Measurements from ENCODE around the gene B3GALNT2. TPM values are rescaled to one million over a fixed set of nuclear protein-coding genes. Genes with fewer than 3 reads are reported as not detected.

B3GALNT2 gene
- total and polyA plus RNA-seq, 2 of the 4 experiments (the other 2 are of a cell fraction): 11.0 to 32.8 TPM

DNA sequence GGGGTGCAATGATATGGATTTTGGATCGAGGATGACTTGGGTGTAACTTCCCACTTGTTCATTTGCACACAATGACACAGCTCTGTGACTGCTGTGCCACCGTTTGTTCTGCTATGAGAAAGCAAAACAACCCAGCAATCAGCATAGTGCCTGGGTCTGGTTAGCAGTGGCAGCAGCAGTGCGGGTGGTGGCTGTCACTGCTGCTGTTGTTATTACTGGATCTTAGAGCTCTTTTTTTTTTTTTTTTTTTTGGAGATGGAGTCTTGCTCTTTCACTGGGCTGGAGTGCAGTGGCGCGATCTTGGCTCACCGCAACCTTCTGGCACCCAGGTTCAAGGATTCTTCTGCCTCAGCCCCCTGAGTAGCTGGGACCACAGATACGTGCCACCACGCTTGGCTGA, 80.2 kb downstream of the B3GALNT2 start:
- H2BK20ac ChIP-seq (ENCODE audit: low read depth, low read length): no peak overlapping the region
- H3K23ac ChIP-seq (ENCODE audit: low read depth, low read length): no peak overlapping the region
- no peaks in the 10 kb centered on the region for H3K9me3 ChIP-seq (ENCODE audit: control insufficient read depth, insufficient read depth, low read length)
- no peaks in the 10 kb centered on the region for H3K36me3 ChIP-seq (ENCODE audit: control insufficient read depth, insufficient read depth, low read length)
- ChIA-PET POLR2A (ENCODE audit: unreplicated experiment) (no interaction called here), CTCF (no interaction called here)
- no peak overlapping the region for H3K18ac ChIP-seq (ENCODE audit: low read depth, low read length)
- H2BK120ac ChIP-seq (ENCODE audit: low read depth, low read length): no peak overlapping the region
- ATAC-seq (ENCODE audit: low read depth) (no peak), DNase-seq (no peak)
- no peak overlapping the region for H3K14ac ChIP-seq (replicated peaks; ENCODE audit: low read depth, low read length)
- intact Hi-C loops (cut with micrococcal nuclease): no loop called here
- no peak overlapping the region for H3K4me2 ChIP-seq (ENCODE audit: low read depth, low read length)
- H2BK5ac ChIP-seq (ENCODE audit: low read depth, low read length, poor library complexity, severe bottlenecking): no peak overlapping the region
- no peak overlapping the region for H2AFZ ChIP-seq (replicated peaks; ENCODE audit: low read length, poor library complexity)
- H2AK9ac ChIP-seq (replicated peaks; ENCODE audit: low read depth, low read length, poor library complexity): no peak overlapping the region
- peaks cover 10% of the 10 kb centered on the region; the same call in 1 of the 2 replicates for H3K9me1 ChIP-seq (ENCODE audit: insufficient read depth, low read length)
- WGBS, 2 experiments (ENCODE audit: extremely low coverage in 2 of 2, insufficient read length in 1 of 2): 67% methylated on average over 1 of the region's 8 CpGs; no CpG with 5 or more reads in 1 of the 2 experiments
- H4K91ac ChIP-seq (ENCODE audit: insufficient read depth, low read depth, low read length): no peak overlapping the region
- no peak overlapping the region for H2AK5ac ChIP-seq (ENCODE audit: low read depth, low read length)
- H4K5ac ChIP-seq (ENCODE audit: low read depth, low read length): no peak overlapping the region
- no peaks in the 10 kb centered on the region for H3K4me1 ChIP-seq (ENCODE audit: control insufficient read depth, insufficient read depth, low read length)
- no peak overlapping the region for H2BK15ac ChIP-seq (ENCODE audit: low read depth, low read length)
- peaks cover 8% of the 10 kb centered on the region; the same call in 1 of the 2 replicates for H4K20me1 ChIP-seq (ENCODE audit: insufficient read depth, low read length)
- TF ChIP-seq SMC3 (IDR thresholded peaks at IDR 0.05; ENCODE audit: low read depth, low read length) (no peak), RAD21 (IDR thresholded peaks at IDR 0.05; ENCODE audit: low read length) (no peak), BHLHE40 (IDR thresholded peaks at IDR 0.05; ENCODE audit: low read depth, low read length) (no peak), MAFK (IDR thresholded peaks at IDR 0.05; ENCODE audit: low read depth, low read length) (no peak), RFX5 (IDR thresholded peaks at IDR 0.05; ENCODE audit: low read depth, low read length) (no peak), RCOR1 (IDR thresholded peaks at IDR 0.05; ENCODE audit: insufficient replicate concordance, low read length) (no peak), MAZ (IDR thresholded peaks at IDR 0.05; ENCODE audit: borderline replicate concordance, low read depth, low read length) (no peak), POLR2A (IDR thresholded peaks at IDR 0.05; ENCODE audit: low read depth, low read length) (no peak), NFE2L2 (IDR thresholded peaks at IDR 0.05; ENCODE audit: low read depth, low read length) (no peak), CEBPB (IDR thresholded peaks at IDR 0.05; ENCODE audit: low read depth, low read length) (no peak), MXI1 (IDR thresholded peaks at IDR 0.05; ENCODE audit: borderline replicate concordance, low read depth, low read length) (no peak), FOS (IDR thresholded peaks at IDR 0.05; ENCODE audit: low read depth, low read length) (no peak), CHD1 (IDR thresholded peaks at IDR 0.05; ENCODE audit: low read depth, low read length) (no peak), CTCF (conservative IDR thresholded peaks at IDR 0.05; ENCODE audit: low read depth, low read length) (no peak)
- TF ChIP-seq, protein P1, sequence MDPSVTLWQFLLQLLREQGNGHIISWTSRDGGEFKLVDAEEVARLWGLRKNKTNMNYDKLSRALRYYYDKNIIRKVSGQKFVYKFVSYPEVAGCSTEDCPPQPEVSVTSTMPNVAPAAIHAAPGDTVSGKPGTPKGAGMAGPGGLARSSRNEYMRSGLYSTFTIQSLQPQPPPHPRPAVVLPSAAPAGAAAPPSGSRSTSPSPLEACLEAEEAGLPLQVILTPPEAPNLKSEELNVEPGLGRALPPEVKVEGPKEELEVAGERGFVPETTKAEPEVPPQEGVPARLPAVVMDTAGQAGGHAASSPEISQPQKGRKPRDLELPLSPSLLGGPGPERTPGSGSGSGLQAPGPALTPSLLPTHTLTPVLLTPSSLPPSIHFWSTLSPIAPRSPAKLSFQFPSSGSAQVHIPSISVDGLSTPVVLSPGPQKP (IDR thresholded peaks at IDR 0.05; ENCODE audit: borderline replicate concordance, low read depth, low read length): no peak
- TF ChIP-seq, protein P2, sequence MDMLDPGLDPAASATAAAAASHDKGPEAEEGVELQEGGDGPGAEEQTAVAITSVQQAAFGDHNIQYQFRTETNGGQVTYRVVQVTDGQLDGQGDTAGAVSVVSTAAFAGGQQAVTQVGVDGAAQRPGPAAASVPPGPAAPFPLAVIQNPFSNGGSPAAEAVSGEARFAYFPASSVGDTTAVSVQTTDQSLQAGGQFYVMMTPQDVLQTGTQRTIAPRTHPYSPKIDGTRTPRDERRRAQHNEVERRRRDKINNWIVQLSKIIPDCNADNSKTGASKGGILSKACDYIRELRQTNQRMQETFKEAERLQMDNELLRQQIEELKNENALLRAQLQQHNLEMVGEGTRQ (IDR thresholded peaks at IDR 0.05; ENCODE audit: low read depth, low read length): no peak
- no peak overlapping the region for H3K27ac ChIP-seq (ENCODE audit: insufficient read depth, low read length)
- no TSS peak for BruUV-seq (replicated peaks)
- in situ Hi-C loops (cut with MboI; ENCODE audit: low sequenced_read_pairs): no loop called here
- H3K4ac ChIP-seq (ENCODE audit: low read depth, low read length): no peak overlapping the region
- no peak overlapping the region for H3K56ac ChIP-seq (ENCODE audit: extremely low read depth, insufficient read depth, low read length)
- H3K9ac ChIP-seq (ENCODE audit: low read depth, low read length): no peak overlapping the region
- H3K79me1 ChIP-seq (ENCODE audit: low read depth in 1 of 2, low read length in 2 of 2): peaks cover 0 to 50% of the 10 kb centered on the region in 2 experiments; a peak in 3 of 4 replicates
- no peak overlapping the region for H4K8ac ChIP-seq (ENCODE audit: low read depth in 2 of 2, low read length in 2 of 2)
- no peaks in the 10 kb centered on the region for H3K27me3 ChIP-seq (ENCODE audit: control insufficient read depth, insufficient read depth, low read length)
- dilution Hi-C loops (cut with HindIII; ENCODE audit: low sequenced_read_pairs, unreplicated experiment): no loop called here
- no peak overlapping the region for H3K4me3 ChIP-seq (ENCODE audit: insufficient read depth, low read depth, low read length)

Measured in IMR-90 (cell line).